Suprapubic skin (tissue), 4 donors: ENCODE results near the gene KCNK6.

Experiments used
- POLR2A ChIP-seq, 2 donors: fragments of 450-650 bp; IDR thresholded peaks; one replicate each; pipeline ENCODE4 v1.6.1; 2017; ENCODE audit warnings: antibody characterized with exemption in 2 of 2, mild to moderate bottlenecking in 2 of 2, moderate library complexity in 2 of 2
- POLR2AphosphoS5 ChIP-seq, 3 donors: sonication (generic); formaldehyde crosslinking; IDR thresholded peaks; one replicate each; pipeline ENCODE4 v1.6.1; 2017; ENCODE audit warnings: antibody characterized with exemption in 3 of 3
- TF ChIP-seq, protein P1 (sequence below), 2 donors: fragments of 200-600 bp in 1 of 2; fragments of 450-650 bp in 1 of 2; sonication (generic) in 1 of 2; IDR thresholded peaks; one replicate each; pipeline ENCODE4 v1.5.1; 2016 to 2019; ENCODE audit warnings: antibody characterized with exemption in 2 of 2, mild to moderate bottlenecking in 1 of 2, moderate library complexity in 1 of 2

DNA sequence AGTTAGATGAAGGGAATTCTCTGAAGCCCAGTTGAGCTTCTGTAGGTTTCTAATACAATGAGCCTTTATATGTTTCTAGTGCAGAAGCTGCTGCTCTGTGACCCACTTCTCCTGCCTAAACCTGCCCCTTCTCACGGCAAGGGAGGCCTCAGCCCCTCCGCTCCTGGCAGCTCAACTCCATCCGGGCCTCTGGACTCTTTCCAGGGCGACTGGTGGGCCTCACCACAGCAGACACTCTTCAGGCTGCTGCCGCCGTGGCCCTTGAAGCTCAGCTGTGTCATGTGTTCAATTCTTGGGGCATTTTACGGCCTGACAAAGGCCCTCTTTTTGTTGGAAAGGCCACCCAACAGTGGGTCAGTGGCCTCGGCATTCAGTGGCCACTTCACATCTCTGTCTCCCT lies 25.6 kb upstream of the KCNK6 start:
- TF ChIP-seq, protein P1, sequence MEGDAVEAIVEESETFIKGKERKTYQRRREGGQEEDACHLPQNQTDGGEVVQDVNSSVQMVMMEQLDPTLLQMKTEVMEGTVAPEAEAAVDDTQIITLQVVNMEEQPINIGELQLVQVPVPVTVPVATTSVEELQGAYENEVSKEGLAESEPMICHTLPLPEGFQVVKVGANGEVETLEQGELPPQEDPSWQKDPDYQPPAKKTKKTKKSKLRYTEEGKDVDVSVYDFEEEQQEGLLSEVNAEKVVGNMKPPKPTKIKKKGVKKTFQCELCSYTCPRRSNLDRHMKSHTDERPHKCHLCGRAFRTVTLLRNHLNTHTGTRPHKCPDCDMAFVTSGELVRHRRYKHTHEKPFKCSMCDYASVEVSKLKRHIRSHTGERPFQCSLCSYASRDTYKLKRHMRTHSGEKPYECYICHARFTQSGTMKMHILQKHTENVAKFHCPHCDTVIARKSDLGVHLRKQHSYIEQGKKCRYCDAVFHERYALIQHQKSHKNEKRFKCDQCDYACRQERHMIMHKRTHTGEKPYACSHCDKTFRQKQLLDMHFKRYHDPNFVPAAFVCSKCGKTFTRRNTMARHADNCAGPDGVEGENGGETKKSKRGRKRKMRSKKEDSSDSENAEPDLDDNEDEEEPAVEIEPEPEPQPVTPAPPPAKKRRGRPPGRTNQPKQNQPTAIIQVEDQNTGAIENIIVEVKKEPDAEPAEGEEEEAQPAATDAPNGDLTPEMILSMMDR (IDR thresholded peaks at IDR 0.05): no peak
- no peak for TF ChIP-seq POLR2A (IDR thresholded peaks at IDR 0.05)
- TF ChIP-seq POLR2AphosphoS5 (IDR thresholded peaks at IDR 0.05): no peak
